Tibial artery (tissue), 4 donors: ENCODE measurements around the gene WDR5.

Experiments
- DNase-seq, 2 donors: peaks; one replicate each; pipeline ENCODE4 v3.0.0-alpha.2; 2019
- H3K27ac ChIP-seq, 2 donors: fragments of 200-600 bp; sonication (generic) in 1 of 2; 1 replicate in 1 of 2; 2 replicates in 1 of 2; pipeline ENCODE4 v1.5.1; 2018 to 2019; ENCODE audit warnings: mild to moderate bottlenecking in 1 of 2
- H3K27me3 ChIP-seq, 2 donors: fragments of 200-600 bp; sonication (generic) in 1 of 2; one replicate each; pipeline versions ENCODE4 v1.5.1 to v1.6.0; 2016 to 2019
- H3K36me3 ChIP-seq, 3 donors: fragments of 200-600 bp; sonication (generic) in 2 of 3; one replicate each; pipeline ENCODE4 v1.5.1; 2016 to 2019; ENCODE audit warnings: mild to moderate bottlenecking in 2 of 3
- H3K4me1 ChIP-seq, 4 donors: fragments of 200-600 bp; sonication (generic) in 2 of 4; 1 replicate in 3 of 4; 2 replicates in 1 of 4; pipeline ENCODE4 v1.5.1; 2016 to 2019
- H3K4me3 ChIP-seq, 2 donors: fragments of 200-600 bp; sonication (generic) in 1 of 2; 1 replicate in 1 of 2; 2 replicates in 1 of 2; pipeline ENCODE4 v1.5.1; 2018 to 2019; ENCODE audit warnings: mild to moderate bottlenecking in 2 of 2
- H3K9me3 ChIP-seq, 3 donors: fragments of 200-600 bp; sonication (generic) in 1 of 3; one replicate each; pipeline ENCODE4 v1.5.1; 2016 to 2019
- CTCF ChIP-seq, 2 experiments: fragments of 200-600 bp in 1 of 2; fragments of 450-650 bp in 1 of 2; IDR thresholded peaks; one replicate each; pipeline ENCODE4 v1.5.1; 2017 to 2019; ENCODE audit warnings: antibody characterized with exemption in 2 of 2, mild to moderate bottlenecking in 1 of 2, moderate library complexity in 1 of 2
- intact Hi-C: fragments of 100-400 bp; cut with DNase I; formaldehyde crosslinking; loops from one replicate; pipeline ENCODE4 v1.15.0; 2023; ENCODE audit warnings: low total_unique reads

Gene WDR5

GRCh38 chr9:134125413-134126095, 10.3 kb upstream of the WDR5 start:
- peaks cover 0 to 1% (median under 1%) of the 10 kb centered on the region in 4 donors for H3K4me1 ChIP-seq
- no peak for DNase-seq
- no peaks in the 10 kb centered on the region for H3K36me3 ChIP-seq
- H3K27me3 ChIP-seq, result no peaks in the 10 kb centered on the region
- TF ChIP-seq CTCF (IDR thresholded peaks at IDR 0.05), result no peak
- no peaks in the 10 kb centered on the region for H3K9me3 ChIP-seq
- H3K27ac ChIP-seq, result no peak overlapping the region
- no peak overlapping the region for H3K4me3 ChIP-seq
- intact Hi-C loops, result no loop called here

- Histone ChIP-seq H3K27ac (no peak overlapping the region), H3K27me3 (no peaks in the 10 kb centered on the region), H3K4me3 (no peak overlapping the region), H3K4me1 (peaks cover 0 to 10% (median 9%) of the 10 kb centered on the region in 4 donors), H3K9me3 (no peaks in the 10 kb centered on the region), H3K36me3 (no peaks in the 10 kb centered on the region)
- DNase-seq, result no peak
- TF ChIP-seq CTCF (IDR thresholded peaks at IDR 0.05), result no peak
- intact Hi-C loops, result no loop called here
Observed at GRCh38 chr9:134126373-134126772, 9.5 kb upstream of the WDR5 start.

GRCh38 chr9:134127065-134127580, 8.8 kb upstream of the WDR5 start:
- no peaks in the 10 kb centered on the region for H3K36me3 ChIP-seq
- intact Hi-C loops, result no loop called here
- peaks cover 0 to 15% (median 11%) of the 10 kb centered on the region in 4 donors for H3K4me1 ChIP-seq
- no peaks in the 10 kb centered on the region for H3K27me3 ChIP-seq
- H3K27ac ChIP-seq, result no peak overlapping the region
- no peak overlapping the region for H3K4me3 ChIP-seq
- no peaks in the 10 kb centered on the region for H3K9me3 ChIP-seq
- no peak for TF ChIP-seq CTCF (IDR thresholded peaks at IDR 0.05)
- DNase-seq, result no peak

- H3K27ac ChIP-seq, result no peak overlapping the region
- intact Hi-C loops, result no loop called here
- no peaks in the 10 kb centered on the region for H3K9me3 ChIP-seq
- no peaks in the 10 kb centered on the region for H3K36me3 ChIP-seq
- peaks cover 0 to 15% (median 11%) of the 10 kb centered on the region in 4 donors for H3K4me1 ChIP-seq
- no peak for DNase-seq
- H3K27me3 ChIP-seq, result no peaks in the 10 kb centered on the region
- TF ChIP-seq CTCF (IDR thresholded peaks at IDR 0.05), result no peak
- H3K4me3 ChIP-seq, result no peak overlapping the region
Observed at GRCh38 chr9:134127616-134128015, 8.3 kb upstream of the WDR5 start.

- DNase-seq, result no peak
- H3K27ac ChIP-seq, result no peak overlapping the region
- intact Hi-C loops, result no loop called here
- TF ChIP-seq CTCF (IDR thresholded peaks at IDR 0.05), result no peak
- no peaks in the 10 kb centered on the region for H3K9me3 ChIP-seq
- peaks cover 0 to 16% (median 11%) of the 10 kb centered on the region in 4 donors for H3K4me1 ChIP-seq
- no peaks in the 10 kb centered on the region for H3K27me3 ChIP-seq
- H3K4me3 ChIP-seq, result no peak overlapping the region
- H3K36me3 ChIP-seq, result no peaks in the 10 kb centered on the region
Observed at GRCh38 chr9:134128727-134129679, 6.9 kb upstream of the WDR5 start.
